ENCODE data around the gene AFF1. TPM values are rescaled to one million over a fixed set of nuclear protein-coding genes. Genes with fewer than 3 reads are reported as not detected.

AFF1 gene
- total and polyA plus RNA-seq, 2 of the 4 experiments (the other 2 are of a cell fraction) = 7.0 to 9.6 TPM

DNA sequence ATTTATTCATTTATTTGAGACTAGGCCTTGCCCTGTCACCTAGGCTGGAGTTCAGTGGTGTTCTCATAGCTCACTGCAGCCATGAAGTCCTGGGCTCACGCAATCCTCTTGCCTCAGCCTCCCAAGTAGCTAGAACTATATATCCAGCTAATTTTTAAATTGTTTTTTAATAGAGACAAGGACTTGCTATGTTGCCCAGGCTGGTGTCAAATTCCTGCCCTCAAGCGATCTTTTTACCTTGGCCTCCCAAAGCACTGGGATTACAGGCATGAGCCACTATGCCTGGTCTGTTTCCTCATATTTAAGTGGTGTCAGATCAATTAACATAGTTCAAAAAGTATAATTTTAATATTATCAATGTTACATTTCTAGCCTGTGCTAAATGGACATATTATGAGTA, 68.5 kb downstream of the AFF1 start:
- BruUV-seq (replicated peaks) = no TSS peak
- Histone ChIP-seq H3K27ac (ENCODE audit: insufficient read depth, low read length) (no peak overlapping the region), H3K9ac (ENCODE audit: low read depth, low read length) (no peak overlapping the region), H4K8ac (ENCODE audit: low read depth in 2 of 2, low read length in 2 of 2) (no peak overlapping the region), H2AK9ac (replicated peaks; ENCODE audit: low read depth, low read length, poor library complexity) (no peak overlapping the region), H2BK120ac (ENCODE audit: low read depth, low read length) (no peak overlapping the region), H4K91ac (ENCODE audit: insufficient read depth, low read depth, low read length) (no peak overlapping the region), H3K4ac (ENCODE audit: low read depth, low read length) (no peak overlapping the region), H3K9me3 (ENCODE audit: control insufficient read depth, insufficient read depth, low read length) (no peaks in the 10 kb centered on the region), H3K56ac (ENCODE audit: extremely low read depth, insufficient read depth, low read length) (no peak overlapping the region), H2AK5ac (ENCODE audit: low read depth, low read length) (no peak overlapping the region), H3K4me2 (ENCODE audit: low read depth, low read length) (no peak overlapping the region), H3K27me3 (ENCODE audit: control insufficient read depth, insufficient read depth, low read length) (no peaks in the 10 kb centered on the region), H2AFZ (replicated peaks; ENCODE audit: low read length, poor library complexity) (no peak overlapping the region), H3K14ac (replicated peaks; ENCODE audit: low read depth, low read length) (no peak overlapping the region), H3K79me1 (ENCODE audit: low read depth in 1 of 2, low read length in 2 of 2) (peaks cover 24 to 37% of the 10 kb centered on the region in 2 experiments), H2BK15ac (ENCODE audit: low read depth, low read length) (no peak overlapping the region), H2BK20ac (ENCODE audit: low read depth, low read length) (no peak overlapping the region), H4K5ac (ENCODE audit: low read depth, low read length) (no peak overlapping the region), H2BK5ac (ENCODE audit: low read depth, low read length, poor library complexity, severe bottlenecking) (no peak overlapping the region), H3K9me1 (ENCODE audit: insufficient read depth, low read length) (peaks cover 3% of the 10 kb centered on the region), H3K36me3 (ENCODE audit: control insufficient read depth, insufficient read depth, low read length) (no peaks in the 10 kb centered on the region), H3K4me3 (ENCODE audit: insufficient read depth, low read depth, low read length) (no peak overlapping the region), H4K20me1 (ENCODE audit: insufficient read depth, low read length) (peaks cover 4% of the 10 kb centered on the region), H3K23ac (ENCODE audit: low read depth, low read length) (no peak overlapping the region; the same call in 1 of the 2 replicates), H3K4me1 (ENCODE audit: control insufficient read depth, insufficient read depth, low read length) (peaks cover 10% of the 10 kb centered on the region), H3K18ac (ENCODE audit: low read depth, low read length) (no peak overlapping the region)
- ATAC-seq (ENCODE audit: low read depth) = no peak
- intact Hi-C loops (cut with micrococcal nuclease) = no loop called here
- POLR2A ChIA-PET (ENCODE audit: unreplicated experiment) = no interaction called here
- TF ChIP-seq RFX5 (IDR thresholded peaks at IDR 0.05; ENCODE audit: low read depth, low read length) = no peak
- TF ChIP-seq MAZ (IDR thresholded peaks at IDR 0.05; ENCODE audit: borderline replicate concordance, low read depth, low read length) = no peak
- TF ChIP-seq POLR2A (IDR thresholded peaks at IDR 0.05; ENCODE audit: low read depth, low read length) = no peak
- no peak for TF ChIP-seq NFE2L2 (IDR thresholded peaks at IDR 0.05; ENCODE audit: low read depth, low read length)
- TF ChIP-seq FOS (IDR thresholded peaks at IDR 0.05; ENCODE audit: low read depth, low read length) = no peak
- TF ChIP-seq BHLHE40 (IDR thresholded peaks at IDR 0.05; ENCODE audit: low read depth, low read length) = no peak
- TF ChIP-seq, protein P1, sequence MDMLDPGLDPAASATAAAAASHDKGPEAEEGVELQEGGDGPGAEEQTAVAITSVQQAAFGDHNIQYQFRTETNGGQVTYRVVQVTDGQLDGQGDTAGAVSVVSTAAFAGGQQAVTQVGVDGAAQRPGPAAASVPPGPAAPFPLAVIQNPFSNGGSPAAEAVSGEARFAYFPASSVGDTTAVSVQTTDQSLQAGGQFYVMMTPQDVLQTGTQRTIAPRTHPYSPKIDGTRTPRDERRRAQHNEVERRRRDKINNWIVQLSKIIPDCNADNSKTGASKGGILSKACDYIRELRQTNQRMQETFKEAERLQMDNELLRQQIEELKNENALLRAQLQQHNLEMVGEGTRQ (IDR thresholded peaks at IDR 0.05; ENCODE audit: low read depth, low read length) = no peak
- TF ChIP-seq, protein P2, sequence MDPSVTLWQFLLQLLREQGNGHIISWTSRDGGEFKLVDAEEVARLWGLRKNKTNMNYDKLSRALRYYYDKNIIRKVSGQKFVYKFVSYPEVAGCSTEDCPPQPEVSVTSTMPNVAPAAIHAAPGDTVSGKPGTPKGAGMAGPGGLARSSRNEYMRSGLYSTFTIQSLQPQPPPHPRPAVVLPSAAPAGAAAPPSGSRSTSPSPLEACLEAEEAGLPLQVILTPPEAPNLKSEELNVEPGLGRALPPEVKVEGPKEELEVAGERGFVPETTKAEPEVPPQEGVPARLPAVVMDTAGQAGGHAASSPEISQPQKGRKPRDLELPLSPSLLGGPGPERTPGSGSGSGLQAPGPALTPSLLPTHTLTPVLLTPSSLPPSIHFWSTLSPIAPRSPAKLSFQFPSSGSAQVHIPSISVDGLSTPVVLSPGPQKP (IDR thresholded peaks at IDR 0.05; ENCODE audit: borderline replicate concordance, low read depth, low read length) = no peak
- no peak for TF ChIP-seq CHD1 (IDR thresholded peaks at IDR 0.05; ENCODE audit: low read depth, low read length)
- TF ChIP-seq RCOR1 (IDR thresholded peaks at IDR 0.05; ENCODE audit: insufficient replicate concordance, low read length) = no peak
- TF ChIP-seq MXI1 (IDR thresholded peaks at IDR 0.05; ENCODE audit: borderline replicate concordance, low read depth, low read length) = no peak
- no peak for TF ChIP-seq MAFK (IDR thresholded peaks at IDR 0.05; ENCODE audit: low read depth, low read length)
- TF ChIP-seq CEBPB (IDR thresholded peaks at IDR 0.05; ENCODE audit: low read depth, low read length) = no peak
- no peak for TF ChIP-seq CTCF (conservative IDR thresholded peaks at IDR 0.05; ENCODE audit: low read depth, low read length)
- TF ChIP-seq SMC3 (IDR thresholded peaks at IDR 0.05; ENCODE audit: low read depth, low read length) = no peak
- TF ChIP-seq RAD21 (IDR thresholded peaks at IDR 0.05; ENCODE audit: low read length) = no peak
- in situ Hi-C loops (cut with MboI; ENCODE audit: low sequenced_read_pairs) = no loop called here
- CTCF ChIA-PET = no interaction called here
- no peak for DNase-seq
- dilution Hi-C loops (cut with HindIII; ENCODE audit: low sequenced_read_pairs, unreplicated experiment) = no loop called here
- no CpG with 5 or more reads among the region's 2 CpGs for WGBS, 2 experiments (ENCODE audit: extremely low coverage in 2 of 2, insufficient read length in 1 of 2)

Data from IMR-90 (cell line).